ENCODE data around the gene ZNF532. TPM values are rescaled to one million over a fixed set of nuclear protein-coding genes. Genes with fewer than 3 reads are reported as not detected.

Gene ZNF532
- total and polyA plus RNA-seq, 9 of the 15 experiments (the other 6 are each of a cell fraction or from before 2014, with no cell fraction given), result 0.42 TPM; not detected in 8

- WGBS (ENCODE audit: insufficient coverage, low coverage, missing lambda C conversion rate), result no CpG with 5 or more reads among the region's 2 CpGs
- ChIA-PET POLR2A (no interaction called here), CTCF (ENCODE audit: low intra/inter-chr PET ratio) (no interaction called here)
- Histone ChIP-seq H3K79me2 (ENCODE audit: control insufficient read depth, insufficient read depth, low read length) (no peaks in the 10 kb centered on the region), H3K36me3 (ENCODE audit: control insufficient read depth, insufficient read depth, low read length) (no peaks in the 10 kb centered on the region), H3K4me3 (no peak overlapping the region), H3K27me3 (ENCODE audit: control insufficient read depth in 2 of 2, insufficient read depth in 2 of 2, low read length in 2 of 2) (no peaks in the 10 kb centered on the region), H3K9me1 (ENCODE audit: control insufficient read depth, insufficient read depth, low read length) (no peaks in the 10 kb centered on the region), H3K4me2 (ENCODE audit: insufficient read depth, low read length) (no peak overlapping the region), H3K9me3 (replicated peaks; ENCODE audit: control insufficient read depth, insufficient read depth, low read depth, low read length) (no peaks in the 10 kb centered on the region), H3K9ac (ENCODE audit: insufficient read depth in 1 of 2, low read depth in 2 of 2, low read length in 2 of 2) (no peak overlapping the region), H3K27ac (ENCODE audit: extremely low read depth, low read depth, low read length) (no peak overlapping the region), H2AFZ (ENCODE audit: low read depth, low read length) (no peak overlapping the region), H3K4me1 (replicated peaks in 1 of 2; ENCODE audit: control insufficient read depth in 2 of 2, insufficient read depth in 2 of 2, low read length in 2 of 2) (no peaks in the 10 kb centered on the region), H4K20me1 (replicated peaks; ENCODE audit: control insufficient read depth, insufficient read depth, low read length) (no peaks in the 10 kb centered on the region)
- intact Hi-C loops (cut with micrococcal nuclease) (no loop called here), in situ Hi-C loops (cut with MboI) (no loop called here)
- no peak for DNase-seq (ENCODE audit: extremely low read depth in 1 of 4, low spot score in 3 of 4)
- no TSS peak for BruUV-seq (replicated peaks)
- TF ChIP-seq ETV1 (tag; conservative IDR thresholded peaks at IDR 0.05; ENCODE audit: low read depth) (no peak), ZBED1 (IDR thresholded peaks at IDR 0.05) (no peak), STAT5A (IDR thresholded peaks at IDR 0.05; ENCODE audit: borderline replicate concordance, low read length) (no peak), ZNF316 (IDR thresholded peaks at IDR 0.05) (no peak), HSF4 (CRISPR knock-in tag; IDR thresholded peaks at IDR 0.05; ENCODE audit: borderline replicate concordance) (no peak), KDM4B (IDR thresholded peaks at IDR 0.05; ENCODE audit: borderline replicate concordance in 2 of 2, low read depth in 1 of 2) (no peak), MTA3 (IDR thresholded peaks at IDR 0.05; ENCODE audit: borderline replicate concordance) (no peak), ZBTB26 (CRISPR knock-in tag; IDR thresholded peaks at IDR 0.05) (no peak), ATF1 (CRISPR knock-in tag; IDR thresholded peaks at IDR 0.05) (no peak), ATF1 (tag; IDR thresholded peaks at IDR 0.05) (no peak), TRIM24 (IDR thresholded peaks at IDR 0.05) (no peak), MBD1 (CRISPR knock-in tag; IDR thresholded peaks at IDR 0.05) (no peak)
- no peak for ATAC-seq
- FAIRE-seq, result no peak
Observed at GRCh38 chr18:58870621-58871020, 5.9 kb downstream of the ZNF532 start.
